Measurements from ENCODE around the gene MDC1. TPM values are rescaled to one million over a fixed set of nuclear protein-coding genes. Genes with fewer than 3 reads are reported as not detected.

MDC1 gene
- total RNA-seq, 1 experiment from 2014 or later: 75.8 TPM

DNA sequence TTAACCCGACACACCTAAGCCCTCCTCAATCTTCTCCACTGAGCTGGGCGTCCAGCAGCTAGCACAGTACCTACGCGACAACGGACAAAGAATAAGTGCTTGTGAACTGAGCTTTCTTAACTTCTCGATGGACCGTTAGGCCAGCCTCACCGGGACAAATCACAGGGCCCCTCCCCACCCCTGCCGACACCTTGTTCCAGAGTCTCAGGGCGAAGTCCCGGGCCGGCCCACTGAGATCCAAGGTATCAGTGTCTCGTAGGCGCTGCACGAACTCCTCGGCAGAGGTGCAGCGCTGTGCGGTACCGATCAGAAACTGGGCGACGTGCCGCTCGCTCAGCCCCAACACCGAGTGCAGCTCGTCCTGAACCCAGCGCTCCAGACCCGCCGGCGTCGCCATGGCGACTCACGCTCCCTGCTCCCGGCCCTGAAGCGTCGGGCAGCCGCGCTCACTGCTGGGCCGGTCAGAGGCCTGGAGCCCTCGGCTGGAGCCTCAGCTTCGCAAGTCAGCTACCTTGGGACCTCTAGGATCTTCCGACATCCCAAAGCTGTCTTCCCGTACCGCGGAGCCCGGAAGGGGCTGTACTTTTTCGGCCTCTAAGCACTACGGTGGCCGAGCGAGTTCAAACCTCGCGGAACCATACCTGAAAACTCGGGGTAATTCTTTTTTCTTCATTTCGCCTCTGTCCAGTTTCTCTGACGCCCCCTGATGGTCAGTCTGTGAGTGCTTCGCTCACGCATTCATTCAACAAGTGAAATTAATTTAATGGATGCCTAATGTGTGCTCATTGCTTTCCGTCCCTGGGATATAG lies 44.4 kb downstream of the MDC1 start, which contains the start of gene DHX16:
Gene DHX16, minus strand, starts transcription at position 562 of the 809 bp plus-strand sequence. Its CDS starts 165 bp downstream, at position 397.
- BruUV-seq (replicated peaks): TSS peak; percentile 63
- peaks cover 25% of the 10 kb centered on the region for H3K79me2 ChIP-seq (ENCODE audit: insufficient read depth, low read length)
- peaks cover 9 to 25% of the 10 kb centered on the region in 2 experiments; a peak in 3 of 4 replicates for H3K36me3 ChIP-seq (ENCODE audit: control insufficient read depth in 1 of 2, insufficient read depth in 2 of 2, low read length in 2 of 2)
- H2AFZ ChIP-seq (ENCODE audit: low read depth, low read length, poor library complexity, severe bottlenecking): peak within 1 kb of the TSS; percentile 28
- H3K27me3 ChIP-seq (ENCODE audit: insufficient read depth, low read length): no peaks in the 10 kb centered on the region
- POLR2A ChIA-PET: interaction anchor here (0.8 to 1.2 kb wide), 4 partner anchors 9 to 60 kb away, joined by 3 read pairs; partner anchors contain the start of genes MDC1 and NRM
- peaks cover 4 to 22% of the 10 kb centered on the region in 2 experiments; a peak in 3 of 4 replicates for H3K4me1 ChIP-seq (ENCODE audit: control insufficient read depth in 1 of 2, insufficient read depth in 2 of 2, low read length in 2 of 2)
- CTCF ChIA-PET: interaction anchor here (0.7 to 2.1 kb wide), 10 partner anchors 9 to 189 kb away, joined by 3 to 14 read pairs (median 3); partner anchors contain the start of gene MDC1
- peak within 1 kb of the TSS; percentile 95 for H3K4me2 ChIP-seq (ENCODE audit: low read length)
- H3K27ac ChIP-seq (ENCODE audit: low read depth, low read length): peak within 1 kb of the TSS; percentile 57
- peak within 1 kb of the TSS; percentile 91 for H3K9ac ChIP-seq (ENCODE audit: low read length)
- intact Hi-C loops (cut with micrococcal nuclease): loop anchor here (2.0 kb wide), 2 partner anchors 56 to 190 kb away; partner anchors contain the start of genes MRPS18B and PPP1R10
- ATAC-seq (peak; percentile 85), DNase-seq (ENCODE audit: low read depth, low spot score) (peak; percentile 99)
- RAD21 ChIA-PET (ENCODE audit: low non-redundant PET in 1 of 2, low total read pairs in 2 of 2, uncharacterized antibody in 2 of 2, unreplicated experiment in 2 of 2): interaction anchor here (0.7 to 1.0 kb wide), 3 partner anchors 58 to 242 kb away, joined by 3 read pairs; partner anchors contain the start of gene VARS2 (in 1 of the 2)
- H3K9me2 ChIP-seq (ENCODE audit: insufficient read depth): no peaks in the 10 kb centered on the region
- H3K4me3 ChIP-seq (replicated peaks in 1 of 2; ENCODE audit: low read depth in 1 of 2, low read length in 2 of 2): peak within 1 kb of the TSS; percentile 98
- no peaks in the 10 kb centered on the region for H4K20me1 ChIP-seq (ENCODE audit: insufficient read depth)
- H3K9me3 ChIP-seq (ENCODE audit: control insufficient read depth in 1 of 2, insufficient read depth in 1 of 2, low read depth in 1 of 2, low read length in 2 of 2): no peaks in the 10 kb centered on the region
- TF ChIP-seq REST (IDR thresholded peaks at IDR 0.05; ENCODE audit: low read depth): no peak
- TF ChIP-seq TCF7L2 (IDR thresholded peaks at IDR 0.05; ENCODE audit: borderline replicate concordance, extremely low read depth, insufficient read depth, insufficient read length): peak; percentile 9
- no peak for TF ChIP-seq EGR1 (IDR thresholded peaks at IDR 0.05; ENCODE audit: low read depth)
- TF ChIP-seq JUND (IDR thresholded peaks at IDR 0.05): no peak
- TF ChIP-seq POLR2AphosphoS5 (IDR thresholded peaks at IDR 0.05; ENCODE audit: low read depth, low read length): peak; percentile 70
- peak; percentile 42 for TF ChIP-seq POLR2A (IDR thresholded peaks at IDR 0.05; ENCODE audit: borderline replicate concordance, extremely low read depth, insufficient read depth, insufficient read length)
- TF ChIP-seq ZFX (IDR thresholded peaks at IDR 0.05): peak; percentile 54; the same call in 1 of the 2 replicates
- no peak for TF ChIP-seq EZH2 (IDR thresholded peaks at IDR 0.05)
- peak; percentile 54; the same call in 1 of the 2 replicates for TF ChIP-seq SRF (IDR thresholded peaks at IDR 0.05; ENCODE audit: low read depth)
- TF ChIP-seq EZH2phosphoT487 (IDR thresholded peaks at IDR 0.05; ENCODE audit: borderline replicate concordance): no peak
- peak; percentile 69; the same call in 1 of the 2 replicates for TF ChIP-seq SIN3A (IDR thresholded peaks at IDR 0.05; ENCODE audit: low read depth)
- TF ChIP-seq ZNF274 (IDR thresholded peaks at IDR 0.05; ENCODE audit: low read depth, low read length): no peak
- TF ChIP-seq FOSL1 (IDR thresholded peaks at IDR 0.05; ENCODE audit: low read depth): no peak
- peak; percentile 80 for TF ChIP-seq RAD21 (IDR thresholded peaks at IDR 0.05; ENCODE audit: low read depth)
- TF ChIP-seq, protein P1, sequence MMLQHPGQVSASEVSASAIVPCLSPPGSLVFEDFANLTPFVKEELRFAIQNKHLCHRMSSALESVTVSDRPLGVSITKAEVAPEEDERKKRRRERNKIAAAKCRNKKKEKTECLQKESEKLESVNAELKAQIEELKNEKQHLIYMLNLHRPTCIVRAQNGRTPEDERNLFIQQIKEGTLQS (IDR thresholded peaks at IDR 0.05): no peak
- peak; percentile 84; the same call in 1 of the 2 replicates for TF ChIP-seq CBX3 (IDR thresholded peaks at IDR 0.05; ENCODE audit: low read depth)
- TF ChIP-seq, protein P2, sequence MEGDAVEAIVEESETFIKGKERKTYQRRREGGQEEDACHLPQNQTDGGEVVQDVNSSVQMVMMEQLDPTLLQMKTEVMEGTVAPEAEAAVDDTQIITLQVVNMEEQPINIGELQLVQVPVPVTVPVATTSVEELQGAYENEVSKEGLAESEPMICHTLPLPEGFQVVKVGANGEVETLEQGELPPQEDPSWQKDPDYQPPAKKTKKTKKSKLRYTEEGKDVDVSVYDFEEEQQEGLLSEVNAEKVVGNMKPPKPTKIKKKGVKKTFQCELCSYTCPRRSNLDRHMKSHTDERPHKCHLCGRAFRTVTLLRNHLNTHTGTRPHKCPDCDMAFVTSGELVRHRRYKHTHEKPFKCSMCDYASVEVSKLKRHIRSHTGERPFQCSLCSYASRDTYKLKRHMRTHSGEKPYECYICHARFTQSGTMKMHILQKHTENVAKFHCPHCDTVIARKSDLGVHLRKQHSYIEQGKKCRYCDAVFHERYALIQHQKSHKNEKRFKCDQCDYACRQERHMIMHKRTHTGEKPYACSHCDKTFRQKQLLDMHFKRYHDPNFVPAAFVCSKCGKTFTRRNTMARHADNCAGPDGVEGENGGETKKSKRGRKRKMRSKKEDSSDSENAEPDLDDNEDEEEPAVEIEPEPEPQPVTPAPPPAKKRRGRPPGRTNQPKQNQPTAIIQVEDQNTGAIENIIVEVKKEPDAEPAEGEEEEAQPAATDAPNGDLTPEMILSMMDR (IDR thresholded peaks at IDR 0.05 in 2 of 3, conservative IDR thresholded peaks at IDR 0.05 in 1 of 3; ENCODE audit: borderline replicate concordance in 1 of 3, insufficient read depth in 1 of 3, low read depth in 2 of 3, low read length in 2 of 3): peak; percentile 84 to 92 (median 88)
- TF ChIP-seq, protein P3, sequence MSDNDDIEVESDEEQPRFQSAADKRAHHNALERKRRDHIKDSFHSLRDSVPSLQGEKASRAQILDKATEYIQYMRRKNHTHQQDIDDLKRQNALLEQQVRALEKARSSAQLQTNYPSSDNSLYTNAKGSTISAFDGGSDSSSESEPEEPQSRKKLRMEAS (IDR thresholded peaks at IDR 0.05): peak; percentile 66
- peak; percentile 80 for TF ChIP-seq YY1 (IDR thresholded peaks at IDR 0.05; ENCODE audit: extremely low read depth, insufficient replicate concordance, low read depth, low read length)
- peak; percentile 90 for TF ChIP-seq ELF1 (IDR thresholded peaks at IDR 0.05; ENCODE audit: borderline replicate concordance, low read depth)
- TF ChIP-seq CEBPB (IDR thresholded peaks at IDR 0.05; ENCODE audit: low read depth): no peak; the same call in 1 of the 2 replicates
- peak; percentile 76 for TF ChIP-seq SP1 (IDR thresholded peaks at IDR 0.05; ENCODE audit: low read depth)
